Mammary microvascular endothelial cell (primary cell): ENCODE data around the gene SEPTIN8. TPM values are rescaled to one million over a fixed set of nuclear protein-coding genes. Genes with fewer than 3 reads are reported as not detected.

ENCODE experiments used
- total RNA-seq: library from RNA; depleted of rRNA; stranded (reverse); fragments of >200 nt; gene quantifications from 2 replicates; pipeline ENCODE4 v1.2.3, GENCODE V29; 2015

The SEPTIN8 gene, protein sequence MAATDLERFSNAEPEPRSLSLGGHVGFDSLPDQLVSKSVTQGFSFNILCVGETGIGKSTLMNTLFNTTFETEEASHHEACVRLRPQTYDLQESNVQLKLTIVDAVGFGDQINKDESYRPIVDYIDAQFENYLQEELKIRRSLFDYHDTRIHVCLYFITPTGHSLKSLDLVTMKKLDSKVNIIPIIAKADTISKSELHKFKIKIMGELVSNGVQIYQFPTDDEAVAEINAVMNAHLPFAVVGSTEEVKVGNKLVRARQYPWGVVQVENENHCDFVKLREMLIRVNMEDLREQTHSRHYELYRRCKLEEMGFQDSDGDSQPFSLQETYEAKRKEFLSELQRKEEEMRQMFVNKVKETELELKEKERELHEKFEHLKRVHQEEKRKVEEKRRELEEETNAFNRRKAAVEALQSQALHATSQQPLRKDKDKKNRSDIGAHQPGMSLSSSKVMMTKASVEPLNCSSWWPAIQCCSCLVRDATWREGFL
- total RNA-seq = 45.8 and 52.3 TPM in 2 replicates

DNA sequence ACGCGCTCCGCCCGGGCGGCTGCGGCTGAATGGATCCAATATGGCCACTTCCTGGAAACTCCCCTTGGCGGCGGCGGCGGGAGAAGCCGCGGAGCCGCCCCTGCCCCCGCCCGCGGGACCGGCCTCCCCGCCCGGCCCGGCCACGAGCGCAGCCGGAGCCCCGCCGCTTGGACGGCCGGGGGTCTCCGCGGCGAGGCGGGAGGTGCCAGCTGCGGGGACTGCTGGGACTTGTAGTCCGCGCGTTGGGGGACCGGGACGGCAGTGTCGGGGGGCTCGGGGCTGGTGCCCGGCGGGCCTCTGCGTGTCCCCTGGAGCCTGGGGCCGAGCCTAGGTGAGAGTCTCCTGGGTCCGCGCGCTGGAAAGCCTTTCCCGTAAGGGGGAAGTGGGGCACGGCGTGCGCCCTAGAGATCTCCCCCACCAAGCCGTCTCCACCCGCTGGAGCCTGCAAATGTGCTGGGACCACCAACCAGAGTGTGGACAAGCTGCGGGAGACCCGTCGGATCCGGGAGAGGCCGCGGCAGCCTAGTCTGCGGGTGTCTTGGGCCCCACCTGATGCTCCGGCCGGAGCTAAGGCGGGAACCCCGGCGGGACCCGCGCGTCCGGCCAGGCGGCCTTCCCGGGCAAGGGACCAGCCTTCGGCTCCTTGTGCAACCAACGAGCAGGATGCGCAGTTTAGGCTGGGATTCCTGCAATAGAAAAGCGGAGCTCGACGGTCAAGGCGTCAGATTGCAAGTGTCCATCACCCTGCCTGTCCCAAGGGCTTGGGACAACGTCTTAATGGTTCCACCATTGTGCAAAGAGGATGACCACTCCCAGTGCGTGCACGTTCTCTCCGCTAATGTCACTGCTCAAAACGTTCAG, at the start of gene SEPTIN8:
Gene SEPTIN8, minus strand, starts transcription at position 31 of the 861 bp plus-strand sequence. CDS start 102 bp downstream, outside the sequence.

DNA sequence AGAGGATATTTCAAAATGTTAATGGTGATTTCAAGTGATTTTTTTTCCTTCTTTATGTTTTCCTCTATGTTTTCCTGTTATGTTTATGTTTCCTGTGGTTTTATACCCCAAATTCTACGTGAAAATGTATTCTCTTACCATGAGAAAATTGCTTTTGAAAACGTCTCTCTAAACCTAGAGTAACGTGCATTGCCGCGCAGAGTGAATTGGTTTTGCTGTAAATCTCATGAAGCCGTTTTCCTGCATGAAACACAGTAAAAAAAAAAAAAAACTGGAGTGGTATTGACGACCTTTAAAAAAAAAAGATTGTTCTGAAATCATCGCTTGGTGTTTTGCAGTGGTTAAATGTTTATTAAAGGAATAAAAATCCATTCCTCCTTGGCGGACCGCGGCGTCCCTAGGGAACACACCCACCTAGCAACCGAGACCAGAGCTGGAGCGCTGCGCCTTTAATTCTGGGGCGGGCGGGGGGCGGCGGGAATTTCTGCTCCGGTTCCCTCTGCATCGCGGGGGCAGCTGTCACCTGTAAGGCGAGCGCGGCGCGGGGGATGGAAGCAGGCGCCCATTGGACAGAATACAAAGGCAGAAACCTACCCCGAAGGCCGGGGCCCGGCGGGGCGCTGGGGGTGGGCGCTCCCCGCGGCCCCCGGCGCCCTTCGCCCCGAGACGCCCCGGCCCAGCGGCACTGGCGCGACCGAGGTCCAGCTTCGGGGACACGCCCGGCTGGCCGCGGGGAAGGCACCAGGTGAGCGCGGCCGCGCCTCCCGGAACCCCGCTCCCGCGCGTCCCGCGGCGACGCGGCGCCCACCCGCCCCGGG, 36.0 kb upstream of the SEPTIN8 start, which contains the start of gene SOWAHA:
Gene SOWAHA, plus strand, starts transcription at position 522 of the 818 bp plus-strand sequence. CDS start 320 bp downstream, outside the sequence.

DNA sequence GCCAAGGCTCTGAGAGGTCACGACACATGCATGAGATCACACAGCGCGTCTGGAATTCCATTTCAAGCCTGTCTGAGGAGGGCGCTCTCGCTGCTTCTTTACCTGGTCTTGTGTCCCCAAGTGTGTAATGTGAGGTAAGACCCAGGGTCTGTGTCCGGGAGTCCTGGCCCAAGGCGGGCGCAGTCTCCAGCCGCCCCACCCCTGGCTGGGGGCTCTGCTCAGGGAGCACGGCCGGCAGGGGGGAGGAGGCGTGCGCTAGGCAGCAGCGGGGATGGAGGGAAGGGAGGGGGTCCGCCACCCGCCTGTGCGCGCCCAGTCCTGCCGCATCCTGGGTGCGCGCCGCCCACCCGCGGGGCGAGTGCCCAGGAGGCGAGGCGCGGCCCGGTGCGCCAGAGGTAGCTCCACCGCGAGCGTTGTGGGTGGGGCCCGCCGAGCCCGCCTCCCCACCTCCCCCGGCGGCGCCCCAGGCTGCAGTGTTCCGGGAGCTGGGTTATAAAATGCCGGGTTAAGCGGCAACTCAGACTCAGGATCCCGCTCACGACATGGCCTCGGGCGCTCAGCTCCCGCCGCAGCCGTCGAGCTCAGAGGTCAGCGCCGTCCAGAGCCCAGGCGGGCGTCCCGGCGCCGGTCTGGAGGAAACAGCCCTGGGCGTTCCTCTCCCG, 30.0 kb downstream of the SEPTIN8 start, which contains the start of gene CCNI2:
Gene CCNI2, plus strand, starts transcription at position 473 of the 662 bp plus-strand sequence. Its CDS starts 70 bp downstream, at position 543.

DNA sequence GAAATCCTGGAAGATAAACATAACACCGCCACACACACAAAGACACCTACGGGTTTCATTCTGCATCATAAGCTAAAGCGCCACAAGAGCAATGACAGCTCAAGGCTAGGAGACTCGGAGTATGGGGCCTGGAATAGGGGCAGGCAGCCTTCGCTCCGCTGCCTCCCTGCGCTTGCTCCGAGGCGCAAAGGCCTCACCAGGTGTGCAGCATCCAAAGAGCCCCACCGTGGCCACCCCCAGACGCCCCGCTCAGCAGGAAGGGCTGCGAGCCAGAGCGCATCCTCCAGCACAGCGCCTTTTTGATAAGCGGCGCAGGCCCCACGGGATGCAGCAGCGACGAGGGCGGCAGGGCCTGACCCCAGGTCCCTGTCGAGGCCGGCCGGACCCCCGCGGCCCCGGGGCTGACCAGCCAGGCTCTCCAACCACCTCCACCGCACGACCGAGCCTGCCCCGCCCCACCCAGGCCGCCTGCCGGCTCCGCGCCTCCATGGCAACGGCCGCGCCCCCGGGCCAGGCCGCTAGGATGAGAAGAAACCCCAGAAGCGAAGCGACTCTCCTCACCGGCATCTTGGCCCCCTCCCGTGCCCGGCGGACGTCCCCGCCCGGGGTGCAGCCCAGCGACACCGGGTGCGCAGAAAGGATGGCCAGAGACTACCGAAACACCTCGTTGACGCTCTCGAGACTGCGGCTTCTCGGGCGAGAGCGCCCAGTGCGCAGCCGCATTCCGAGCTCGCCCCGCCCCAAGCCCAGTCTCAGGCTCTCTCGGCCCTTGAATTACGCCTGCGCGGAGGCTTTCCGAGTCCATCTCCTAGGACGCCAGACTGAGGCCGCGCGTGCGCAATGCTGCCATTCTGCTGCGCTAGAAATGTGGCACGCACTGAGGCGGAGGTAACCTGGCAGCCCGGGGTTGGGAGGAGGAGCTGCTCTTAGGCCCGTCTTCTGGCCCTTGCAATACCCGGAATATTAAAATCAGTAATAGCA, 39.9 kb downstream of the SEPTIN8 start, which contains the start of gene KIF3A:
Gene KIF3A, minus strand, starts transcription at position 694 of the 981 bp plus-strand sequence. Its CDS starts 127 bp downstream, at position 567.

Other genes with a start within 250 kb of the SEPTIN8 start
- gene IL5, start 233.7 kb downstream of the SEPTIN8 start, total RNA-seq = not detected in 2 replicates
- gene RAD50, start 220.3 kb downstream of the SEPTIN8 start, total RNA-seq = 12.7 and 14.4 TPM in 2 replicates
- gene IL13, start 119.1 kb downstream of the SEPTIN8 start, total RNA-seq = not detected in 2 replicates
- not detected in 2 replicates for gene IL4, start 103.2 kb downstream of the SEPTIN8 start, total RNA-seq
- 5.3 and 6.6 TPM in 2 replicates for gene KIF3A, start 39.7 kb downstream of the SEPTIN8 start, total RNA-seq
- 0.25 TPM in 1 of 2 replicates, not detected in the other for gene CCNI2, start 29.8 kb downstream of the SEPTIN8 start, total RNA-seq
- not detected in 2 replicates for gene SOWAHA, start 36.1 kb upstream of the SEPTIN8 start, total RNA-seq
- gene SHROOM1, start 53.4 kb upstream of the SEPTIN8 start, total RNA-seq = 11.4 and 13.9 TPM in 2 replicates
- not detected in 2 replicates for gene GDF9, start 89.2 kb upstream of the SEPTIN8 start, total RNA-seq
- 170 and 247 TPM in 2 replicates for gene UQCRQ, start 89.4 kb upstream of the SEPTIN8 start, total RNA-seq
- 0.39 TPM in 1 of 2 replicates, not detected in the other for gene LEAP2, start 96.4 kb upstream of the SEPTIN8 start, total RNA-seq
- gene AFF4, start 186.4 kb upstream of the SEPTIN8 start, total RNA-seq = 31.9 and 33.4 TPM in 2 replicates
- 20.9 and 36.2 TPM in 2 replicates for gene ZCCHC10, start 249.3 kb upstream of the SEPTIN8 start, total RNA-seq